Measurements from ENCODE around the gene SYT17. TPM values are rescaled to one million over a fixed set of nuclear protein-coding genes. Genes with fewer than 3 reads are reported as not detected.
"Not testable (repeated sequence)": the region's sequence is repeated elsewhere in the genome, so short reads cannot be mapped to it uniquely, and the experiment has no call there.

The SYT17 gene
- total RNA-seq, 4 donors from 2014 or later: 0.29 to 4.4 (median 2.2) TPM

GRCh38 chr16:19182481-19182880, 14.4 kb downstream of the SYT17 start:
- H3K27ac ChIP-seq: no peak overlapping the region
- intact Hi-C loops (cut with DNase I; ENCODE audit: low total_unique reads): no loop called here
- DNase-seq: no peak

GRCh38 chr16:19183187-19183586, 15.1 kb downstream of the SYT17 start:
- H3K4me1 ChIP-seq: no peaks in the 10 kb centered on the region
- intact Hi-C loops (cut with DNase I; ENCODE audit: low total_unique reads): no loop called here
- H3K4me3 ChIP-seq: no peak overlapping the region
- H3K36me3 ChIP-seq: no peaks in the 10 kb centered on the region
- H3K27me3 ChIP-seq: no peaks in the 10 kb centered on the region
- H3K9me3 ChIP-seq: no peaks in the 10 kb centered on the region
- DNase-seq: no peak
- no peak overlapping the region for H3K27ac ChIP-seq
- TF ChIP-seq CTCF (IDR thresholded peaks at IDR 0.05): no peak
- TF ChIP-seq POLR2A (IDR thresholded peaks at IDR 0.05): no peak

More at GRCh38 chr16:19182481-19182880, 14.4 kb downstream of the SYT17 start:
- H3K27me3 ChIP-seq: no peaks in the 10 kb centered on the region
- no peaks in the 10 kb centered on the region for H3K4me1 ChIP-seq
- TF ChIP-seq CTCF (IDR thresholded peaks at IDR 0.05): no peak
- TF ChIP-seq POLR2A (IDR thresholded peaks at IDR 0.05): no peak
- H3K9me3 ChIP-seq: no peaks in the 10 kb centered on the region
- no peaks in the 10 kb centered on the region for H3K36me3 ChIP-seq
- no peak overlapping the region for H3K4me3 ChIP-seq

- TF ChIP-seq CTCF (IDR thresholded peaks at IDR 0.05) (no peak), POLR2A (IDR thresholded peaks at IDR 0.05) (no peak)
- Histone ChIP-seq H3K27me3 (no peaks in the 10 kb centered on the region), H3K36me3 (no peaks in the 10 kb centered on the region), H3K4me3 (no peak overlapping the region), H3K4me1 (no peaks in the 10 kb centered on the region), H3K9me3 (no peaks in the 10 kb centered on the region), H3K27ac (no peak overlapping the region)
- DNase-seq: no peak
- intact Hi-C loops (cut with DNase I; ENCODE audit: low total_unique reads): no loop called here
These were observed 16.9 kb downstream of the SYT17 start for GRCh38 chr16:19184823-19185509.

- intact Hi-C loops (cut with DNase I; ENCODE audit: low total_unique reads): no loop called here
- H3K27me3 ChIP-seq: no peaks in the 10 kb centered on the region
- H3K36me3 ChIP-seq: no peaks in the 10 kb centered on the region
- no peak overlapping the region for H3K4me3 ChIP-seq
- DNase-seq: no peak
- TF ChIP-seq CTCF (IDR thresholded peaks at IDR 0.05): no peak
- TF ChIP-seq POLR2A (IDR thresholded peaks at IDR 0.05): no peak
- no peaks in the 10 kb centered on the region for H3K4me1 ChIP-seq
- H3K9me3 ChIP-seq: no peaks in the 10 kb centered on the region
- no peak overlapping the region for H3K27ac ChIP-seq
These were observed 17.4 kb downstream of the SYT17 start for GRCh38 chr16:19185510-19185851.

- Histone ChIP-seq H3K27ac (no peak overlapping the region), H3K4me3 (no peak overlapping the region), H3K27me3 (no peaks in the 10 kb centered on the region), H3K4me1 (no peaks in the 10 kb centered on the region), H3K36me3 (no peaks in the 10 kb centered on the region), H3K9me3 (no peaks in the 10 kb centered on the region)
- no peak for TF ChIP-seq POLR2A (IDR thresholded peaks at IDR 0.05)
- no peak for TF ChIP-seq CTCF (IDR thresholded peaks at IDR 0.05)
- intact Hi-C loops (cut with DNase I; ENCODE audit: low total_unique reads): no loop called here
- DNase-seq: no peak
These were observed 18.4 kb downstream of the SYT17 start for GRCh38 chr16:19186408-19186807.

- H3K36me3 ChIP-seq; H3K9me3 ChIP-seq; H3K27ac ChIP-seq; H3K4me1 ChIP-seq; H3K4me3 ChIP-seq; intact Hi-C loops (cut with DNase I; ENCODE audit: low total_unique reads); H3K27me3 ChIP-seq; DNase-seq: not testable (repeated sequence)
These were observed 19.9 kb downstream of the SYT17 start for GRCh38 chr16:19187961-19188360.
